Panc1 (cell line): ENCODE results near the gene FN3K. TPM values are rescaled to one million over a fixed set of nuclear protein-coding genes. Genes with fewer than 3 reads are reported as not detected.

Source experiments
- ATAC-seq: fragments of 200-7000 bp; cut with Tn5 transposase; 2 replicates; pipeline ENCODE4 v1.9.1; 2020; ENCODE audit warnings: mild to moderate bottlenecking, moderate library complexity
- BruUV-seq: library from RNA; stranded (reverse); fragments of 400-500 nt; replicated peaks from 2 replicates; lab custom pipeline; 2021; lab: Mats Ljungman, UMichigan
- CTCF ChIA-PET: fragments of 300-600 bp; sonication (Branson Sonifier 250); formaldehyde crosslinking; loops from one replicate; lab custom pipeline; 2022; ENCODE audit warnings: antibody characterized with exemption; lab: Charles Lee
- POLR2A ChIA-PET: fragments of 300-600 bp; sonication (Branson Sonifier 250); formaldehyde crosslinking; loops from one replicate; lab custom pipeline; 2022; ENCODE audit warnings: antibody characterized with exemption; lab: Charles Lee
- DNase-seq: peaks from one replicate; pipeline ENCODE4 v3.0.0-alpha.2; 2010; ENCODE audit warnings: low read depth, low spot score
- H3K27ac ChIP-seq: 2 replicates; pipeline ENCODE4 v1.5.1; 2011; ENCODE audit warnings: mild to moderate bottlenecking, low read length, inconsistent platforms
- H3K27me3 ChIP-seq: fragments of 200-500 bp; sonication (Bioruptor generic); 2 replicates; pipeline ENCODE4 v1.6.0; 2014; ENCODE audit warnings: low read length, inconsistent platforms; ENCODE audit not compliant: control insufficient read depth, insufficient read depth
- H3K36me3 ChIP-seq: fragments of 200-500 bp; sonication (Bioruptor generic); 2 replicates; pipeline ENCODE4 v1.5.1; 2014; ENCODE audit warnings: inconsistent platforms, mild to moderate bottlenecking, low read length, moderate library complexity; ENCODE audit not compliant: control insufficient read depth, insufficient read depth
- H3K4me1 ChIP-seq: 2 replicates; pipeline ENCODE4 v1.5.1; 2011; ENCODE audit warnings: inconsistent platforms, mild to moderate bottlenecking, low read length, moderate library complexity; ENCODE audit not compliant: control insufficient read depth, insufficient read depth
- H3K4me3 ChIP-seq, 2 experiments: 2 replicates each; pipeline ENCODE4 v1.5.1; 2011 to 2012; ENCODE audit warnings: low read depth in 2 of 2, low read length in 2 of 2, mild to moderate bottlenecking in 2 of 2, inconsistent platforms in 1 of 2, moderate library complexity in 1 of 2
- H3K9me3 ChIP-seq: fragments of 200-500 bp; sonication (Bioruptor generic); 2 replicates; pipeline ENCODE4 v1.5.1; 2014; ENCODE audit warnings: low read depth, mild to moderate bottlenecking, inconsistent platforms, low read length, moderate library complexity; ENCODE audit not compliant: control insufficient read depth, insufficient read depth
- CTCF ChIP-seq: fragments of 450-650 bp; IDR thresholded peaks from 2 replicates; pipeline ENCODE4 v1.5.1; 2017; ENCODE audit warnings: mild to moderate bottlenecking
- POLR2AphosphoS5 ChIP-seq: IDR thresholded peaks from 2 replicates; pipeline ENCODE4 v1.6.1; 2012; ENCODE audit warnings: mild to moderate bottlenecking, low read depth, low read length, moderate library complexity
- REST ChIP-seq, 2 experiments: IDR thresholded peaks; 2 replicates each; pipeline ENCODE4 v1.6.1; 2011 to 2012; ENCODE audit warnings: low read depth in 2 of 2, control low read depth in 1 of 2, low read length in 1 of 2, mild to moderate bottlenecking in 1 of 2, moderate library complexity in 1 of 2; ENCODE audit not compliant: insufficient read depth in 1 of 2
- SIN3A ChIP-seq: IDR thresholded peaks from 2 replicates; pipeline ENCODE4 v1.6.1; 2012; ENCODE audit warnings: low read depth, mild to moderate bottlenecking, low read length, moderate library complexity, borderline replicate concordance; ENCODE audit not compliant: insufficient read depth
- TCF7L2 ChIP-seq: IDR thresholded peaks from 2 replicates; pipeline ENCODE4 v1.6.1; 2011; ENCODE audit warnings: mild to moderate bottlenecking, low read depth, low read length, inconsistent platforms
- in situ Hi-C: cut with HindIII; loops from 2 replicates; pipeline ENCODE4 v1.10.0; 2016; ENCODE audit warnings: low sequenced_read_pairs, low pct_unique_long_range_greater_than_20kb
- intact Hi-C: fragments of 100-400 bp; cut with micrococcal nuclease; formaldehyde crosslinking; loops from one replicate; pipeline ENCODE4 v1.10.0; 2022; ENCODE audit not compliant: unreplicated experiment
- total RNA-seq: library from RNA; stranded (reverse); gene quantifications from one replicate; pipeline ENCODE4 v1.2.1, GENCODE V29; 2021; ENCODE audit not compliant: unreplicated experiment

The FN3K gene
- total RNA-seq, 1 experiment from 2014 or later, result 34.8 TPM

GRCh38 chr17:82722341-82723013 lies 12.9 kb upstream of the FN3K start:
- ATAC-seq (no peak), DNase-seq (no peak)
- intact Hi-C loops, result no loop called here
- TF ChIP-seq REST (IDR thresholded peaks at IDR 0.05; ENCODE audit: insufficient read depth in 1 of 2, low read depth in 2 of 2, low read length in 1 of 2), result no peak
- no peak for TF ChIP-seq CTCF
- no peak for TF ChIP-seq POLR2AphosphoS5
- TF ChIP-seq SIN3A, result no peak
- TF ChIP-seq TCF7L2, result no peak
- ChIA-PET CTCF (no interaction called here), POLR2A (no interaction called here)
- Histone ChIP-seq H3K4me1 (no peaks in the 10 kb centered on the region; the same call in 1 of the 2 replicates), H3K4me3 (no peak overlapping the region), H3K27me3 (no peaks in the 10 kb centered on the region), H3K27ac (no peak overlapping the region), H3K9me3 (no peaks in the 10 kb centered on the region), H3K36me3 (no peaks in the 10 kb centered on the region)
- no TSS peak for BruUV-seq
- in situ Hi-C loops, result no loop called here

GRCh38 chr17:82723169-82723807 lies 12.1 kb upstream of the FN3K start:
- H3K27me3 ChIP-seq, result no peaks in the 10 kb centered on the region
- in situ Hi-C loops (no loop called here), intact Hi-C loops (no loop called here)
- DNase-seq, result no peak
- ChIA-PET POLR2A (interaction anchor here (0.7 kb wide), 1 partner anchor 17 kb away, joined by 3 read pairs; no protein-coding TSS in a partner anchor), CTCF (no interaction called here)
- TF ChIP-seq POLR2AphosphoS5 (no peak), SIN3A (no peak), CTCF (no peak), TCF7L2 (no peak), REST (IDR thresholded peaks at IDR 0.05; ENCODE audit: insufficient read depth in 1 of 2, low read depth in 2 of 2, low read length in 1 of 2) (no peak)
- H3K4me1 ChIP-seq, result no peaks in the 10 kb centered on the region; the same call in 1 of the 2 replicates
- no TSS peak for BruUV-seq
- no peak overlapping the region for H3K27ac ChIP-seq
- no peaks in the 10 kb centered on the region for H3K9me3 ChIP-seq
- no peak overlapping the region for H3K4me3 ChIP-seq
- ATAC-seq, result no peak
- no peaks in the 10 kb centered on the region for H3K36me3 ChIP-seq
